Stimulated activated CD4-positive, alpha-beta T cell treated with anti-CD3 and anti-CD28 coated beads, Interleukin-4, amount 100 ng/mL, for 4 hours (primary cell): ENCODE data around the gene TMEM179.

Experiments
- DNase-seq, 2 experiments: peaks; one replicate each; pipeline ENCODE4 v3.0.0-alpha.2; 2020

The TMEM179 gene

DNA sequence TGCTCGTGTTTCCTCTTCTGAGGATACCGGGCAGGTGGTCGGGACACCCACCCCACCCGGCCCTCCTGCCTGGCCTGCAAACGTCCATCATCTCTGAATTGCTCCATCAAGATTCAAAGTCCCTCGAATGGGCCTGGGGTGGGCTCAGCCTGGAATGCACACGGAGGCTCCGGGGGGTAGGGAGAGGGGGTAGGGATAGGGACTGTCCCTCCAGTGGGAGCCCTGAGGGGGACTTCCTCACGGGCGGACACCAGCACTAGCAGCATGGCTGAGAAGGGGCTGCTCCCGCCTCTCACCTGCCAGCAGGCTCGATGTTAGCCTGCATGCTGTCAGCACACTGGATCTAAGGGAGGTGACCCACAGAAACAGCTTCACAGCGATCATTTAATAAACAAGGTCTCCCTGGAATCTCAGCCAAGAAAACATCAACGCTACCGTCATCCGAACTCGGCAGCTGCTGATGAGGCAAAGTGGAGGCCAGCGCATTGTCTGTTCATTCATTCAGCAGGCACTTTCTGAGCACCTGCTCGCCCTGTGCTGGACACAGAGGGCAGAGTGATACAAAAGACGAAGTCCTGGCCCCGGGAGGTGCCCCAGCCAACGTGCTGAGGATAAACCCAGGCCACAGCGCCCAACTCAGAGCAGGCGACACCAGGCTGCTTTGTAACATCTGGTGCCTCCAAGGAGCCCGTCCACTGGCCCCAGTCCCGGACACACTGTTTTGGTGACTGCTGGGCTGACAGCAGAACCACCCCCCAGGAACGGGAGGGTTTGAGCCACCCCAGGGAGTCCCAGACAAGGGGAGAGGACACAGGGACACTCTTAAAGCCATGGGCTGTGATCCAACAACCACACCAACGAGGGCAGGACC, 6.3 kb downstream of the TMEM179 start:
- no peak for DNase-seq

DNA sequence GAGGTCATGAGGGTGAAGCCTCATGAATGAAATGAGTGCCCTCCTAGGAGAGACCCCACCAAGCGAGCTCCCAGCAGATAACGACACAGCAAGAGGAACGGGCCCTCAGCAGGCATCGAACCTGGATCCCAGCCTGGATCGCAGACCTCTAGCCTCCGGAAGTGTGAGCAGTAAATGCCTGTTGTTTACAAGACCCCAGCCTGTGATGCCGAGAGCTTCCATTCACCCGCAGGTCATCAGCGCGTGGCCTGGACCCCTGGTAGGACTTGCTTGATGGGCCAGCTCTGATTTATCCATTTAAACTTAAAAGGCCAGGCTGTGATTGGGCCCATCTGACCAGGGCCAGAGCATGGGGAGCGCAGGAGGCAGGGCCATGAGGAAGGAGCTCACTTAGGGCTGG, 7.0 kb downstream of the TMEM179 start:
- no peak for DNase-seq

GRCh38 chr14:104596927-104597351, 7.6 kb downstream of the TMEM179 start:
- DNase-seq = no peak

GRCh38 chr14:104596451-104596918, 8.1 kb downstream of the TMEM179 start:
- no peak for DNase-seq

DNA sequence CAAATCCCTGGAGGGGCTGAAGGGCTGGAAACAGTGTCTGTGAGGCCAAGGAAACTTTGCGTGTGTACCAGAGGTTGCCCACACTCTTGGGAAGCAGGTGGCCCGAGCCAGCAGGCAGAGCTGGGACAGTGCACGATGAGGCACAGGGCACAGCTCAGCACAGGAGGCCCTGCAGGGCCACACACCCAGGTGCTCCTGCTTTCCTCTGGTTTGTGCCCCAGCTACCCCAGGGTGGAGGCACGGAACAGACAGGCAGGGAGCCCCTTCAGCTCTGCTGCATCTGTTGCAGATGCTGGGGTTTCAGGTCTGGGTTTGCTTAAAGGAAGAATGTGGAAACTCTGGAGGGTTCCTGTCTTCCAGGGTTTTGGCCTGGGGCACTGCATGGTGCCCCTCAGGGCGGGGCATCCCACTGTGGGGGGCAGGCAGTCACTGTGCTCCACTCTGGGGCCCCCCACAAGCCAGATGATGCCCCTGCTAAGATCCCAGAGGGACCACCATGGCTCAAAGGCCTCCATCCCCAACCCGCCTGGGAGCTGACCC, 8.6 kb downstream of the TMEM179 start:
- DNase-seq = no peak

GRCh38 chr14:104595116-104595675, 9.4 kb downstream of the TMEM179 start:
- DNase-seq = no peak

DNA sequence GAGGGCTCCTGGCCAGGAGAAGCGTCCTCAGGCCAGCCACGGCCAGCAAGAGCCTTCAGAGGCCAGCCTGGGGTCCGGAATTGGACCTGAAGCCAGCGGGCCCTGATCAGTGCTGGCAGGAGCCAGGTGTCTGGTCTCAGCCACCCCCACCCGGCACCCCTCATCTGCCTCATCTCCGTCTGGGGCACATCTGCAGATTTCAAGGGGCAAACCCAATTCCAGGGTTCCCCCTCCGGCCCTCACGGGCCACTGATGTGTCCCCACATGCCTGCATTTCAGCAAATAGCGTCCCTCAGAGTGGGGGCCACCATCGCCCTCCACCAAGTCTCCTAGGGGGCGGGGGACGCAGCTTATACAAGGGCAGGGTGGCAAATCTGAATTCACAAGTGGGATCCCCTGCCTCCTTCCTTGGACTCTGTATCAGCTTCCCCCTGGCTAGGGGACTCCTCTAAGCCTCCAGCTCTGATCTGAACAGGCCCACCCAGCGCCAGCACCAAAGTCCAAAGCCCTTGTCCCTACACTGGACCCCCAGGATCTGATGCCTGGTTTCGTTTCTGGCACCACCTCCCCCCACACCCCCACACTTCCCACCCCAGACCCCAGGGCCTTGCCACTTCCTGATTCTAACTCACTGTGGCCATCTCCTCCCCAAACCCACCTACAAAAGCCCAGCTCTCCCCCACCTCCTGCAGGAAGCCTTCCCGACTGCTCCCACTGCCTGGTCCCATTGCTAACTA, 10.1 kb downstream of the TMEM179 start:
- DNase-seq = no peak

- DNase-seq = no peak
These were observed 10.8 kb downstream of the TMEM179 start for GRCh38 chr14:104593710-104594136.

DNA sequence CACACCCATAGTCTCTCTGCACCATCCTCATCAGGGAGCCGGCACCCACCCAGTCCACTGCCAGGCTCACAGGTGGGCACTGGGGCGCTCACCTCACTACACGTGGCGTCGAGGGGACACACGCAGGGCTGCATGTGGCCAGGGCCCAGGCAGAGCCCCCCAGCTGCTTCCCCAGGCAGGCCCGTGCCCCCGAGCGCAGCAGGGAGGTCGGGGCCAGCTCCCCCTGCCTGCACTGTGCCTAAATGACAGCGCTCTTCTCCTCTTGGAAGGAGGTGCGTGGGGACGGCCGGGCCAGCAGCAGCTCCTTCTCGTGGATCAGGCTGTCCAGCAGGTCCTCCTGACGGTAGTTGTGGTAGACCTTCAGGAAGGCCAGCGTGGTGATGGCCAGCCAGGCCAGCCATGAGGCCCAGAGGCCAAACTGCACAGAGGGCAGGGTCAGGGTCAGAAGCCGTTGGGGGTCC, 11.3 kb downstream of the TMEM179 start:
- DNase-seq = no peak

GRCh38 chr14:104592785-104593184, 11.8 kb downstream of the TMEM179 start:
- DNase-seq = no peak

DNA sequence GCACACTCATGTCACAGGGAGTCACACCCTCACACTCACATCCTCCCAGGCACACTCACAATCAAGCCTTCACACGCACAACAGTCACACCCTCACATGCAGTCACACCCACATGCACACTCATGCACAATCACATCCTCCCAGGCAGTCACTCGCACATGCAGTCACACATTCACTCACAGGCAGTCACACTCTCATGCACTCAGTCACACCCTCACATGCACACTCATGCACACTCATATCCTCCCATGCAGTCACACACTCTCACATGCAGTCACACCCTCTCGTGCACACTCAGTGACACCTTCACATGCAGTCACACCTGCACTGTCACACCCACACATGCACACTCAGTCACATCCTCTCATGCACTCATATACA, 12.3 kb downstream of the TMEM179 start:
- no peak for DNase-seq

GRCh38 chr14:104591506-104592291, 12.9 kb downstream of the TMEM179 start:
- DNase-seq = no peak

GRCh38 chr14:104591031-104591430, 13.5 kb downstream of the TMEM179 start:
- DNase-seq = no peak

DNA sequence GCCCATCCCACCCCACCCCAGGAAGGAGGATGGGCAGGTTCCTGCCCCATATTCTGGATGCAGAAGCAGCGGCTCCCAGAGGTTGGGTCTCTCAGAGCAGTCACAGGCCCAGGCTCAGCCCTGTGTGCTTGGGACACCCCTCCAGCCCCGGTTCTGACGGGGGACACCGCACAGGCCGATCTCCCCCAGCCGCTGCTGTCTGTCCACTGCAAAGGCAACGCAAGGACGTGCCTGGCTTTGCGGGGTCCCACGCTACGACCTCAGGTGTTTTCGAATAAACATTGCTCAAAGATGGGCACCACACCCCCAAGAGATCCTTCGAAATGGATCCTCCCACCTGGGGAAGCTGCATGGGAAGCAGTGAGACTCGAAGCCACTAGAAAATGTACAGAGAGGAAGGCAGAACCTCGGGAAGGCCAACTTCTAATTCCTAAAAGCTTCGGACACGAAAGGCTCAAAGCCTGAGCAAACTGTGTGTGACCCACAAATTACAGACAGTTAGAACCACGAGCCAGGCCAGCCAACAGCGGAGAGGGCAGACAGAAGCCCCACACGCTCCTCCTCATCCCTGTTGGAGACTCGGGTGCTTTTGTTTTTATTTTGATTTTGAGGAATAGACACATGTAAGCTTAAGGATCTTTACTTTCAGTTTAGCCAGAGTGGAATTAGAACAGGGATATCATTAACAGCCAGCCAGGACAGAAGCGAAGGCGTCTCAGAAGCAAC, 14.2 kb downstream of the TMEM179 start:
- no peak for DNase-seq

DNA sequence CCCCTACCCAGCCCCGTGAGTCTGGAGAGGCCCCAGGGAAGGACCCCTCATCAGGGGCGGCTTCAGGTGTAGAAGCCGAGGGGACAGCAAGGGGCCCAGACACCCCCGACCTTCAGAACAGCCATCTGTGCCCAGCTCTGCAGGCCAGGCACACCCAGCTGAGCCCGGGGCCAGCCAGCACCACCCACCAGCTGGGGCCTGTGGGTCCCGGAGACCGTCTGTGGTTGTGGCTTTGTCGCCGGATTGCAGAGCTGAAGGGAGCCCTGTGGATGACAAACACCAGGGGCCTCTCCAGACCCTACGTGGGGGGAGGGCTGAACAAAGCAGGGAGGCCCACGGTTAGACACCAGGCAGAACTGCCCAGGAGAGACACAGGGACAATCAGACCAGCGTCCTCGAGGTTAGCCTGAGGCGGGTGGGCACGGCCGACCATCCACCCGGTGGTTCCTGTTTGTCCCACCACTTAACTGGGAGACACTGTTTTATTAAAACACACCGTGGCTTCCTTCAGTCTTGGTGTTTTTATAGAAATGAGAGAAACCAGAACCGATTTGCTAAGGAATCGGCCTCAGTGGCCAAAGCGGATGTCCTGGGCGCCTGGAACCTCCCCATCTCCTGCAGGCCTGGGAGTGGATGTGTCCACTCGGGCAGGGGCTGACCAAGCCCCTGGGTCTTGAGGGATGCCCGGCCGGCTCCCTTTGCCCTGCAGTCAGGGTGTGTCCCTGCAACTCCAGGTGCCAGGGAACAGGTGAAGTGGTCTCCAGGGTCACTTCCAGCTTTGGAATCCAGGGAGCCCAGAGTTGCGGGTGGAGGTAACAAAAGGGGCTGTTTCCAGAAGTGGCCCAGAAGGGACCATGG, 15.0 kb downstream of the TMEM179 start:
- no peak for DNase-seq

- no peak for DNase-seq
These were observed 16.3 kb downstream of the TMEM179 start for GRCh38 chr14:104588066-104588857.

DNA sequence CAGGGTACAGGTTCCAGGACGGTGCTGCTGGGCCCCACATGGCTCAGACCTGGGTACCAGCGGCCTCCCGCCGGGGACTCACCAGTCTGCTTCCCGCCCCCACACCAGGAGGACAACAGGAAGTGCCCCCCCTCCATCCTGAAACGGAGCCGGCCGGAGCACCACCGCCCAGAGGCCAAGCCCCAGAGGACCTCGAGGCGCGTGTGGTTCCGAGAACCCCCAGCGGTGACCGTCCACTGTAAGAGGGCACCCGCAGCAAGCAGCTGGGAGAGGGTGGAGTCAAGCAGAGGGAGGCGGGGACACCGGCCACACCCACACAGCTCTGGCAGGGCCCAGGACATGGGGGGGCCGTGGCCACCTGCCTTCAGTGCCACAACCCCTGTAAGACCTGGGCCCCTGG, 16.9 kb downstream of the TMEM179 start:
- DNase-seq = no peak

- DNase-seq = no peak
These were observed 17.5 kb downstream of the TMEM179 start for GRCh38 chr14:104586832-104587620.
